Right lobe of liver (tissue), 4 donors: Measurements from ENCODE around the gene RPTOR.

Experiments used
- CTCF ChIP-seq, 4 donors: fragments of 200-600 bp in 3 of 4; fragments of 450-650 bp in 1 of 4; IDR thresholded peaks; one replicate each; pipeline versions ENCODE4 v1.5.1 to v1.8.0; 2016 to 2022; ENCODE audit warnings: antibody characterized with exemption in 4 of 4, mild to moderate bottlenecking in 2 of 4
- POLR2A ChIP-seq: fragments of 450-650 bp; IDR thresholded peaks from one replicate; pipeline ENCODE4 v1.6.1; 2017; ENCODE audit warnings: antibody characterized with exemption, mild to moderate bottlenecking
- donor health status: DM: no; HTN: no; CAD: no.
- donor health status: DM: no; HTN: no; CAD: no.
- donor health status: DM: no; HTN: yes; CAD: no.

- TF ChIP-seq POLR2A (no peak), CTCF (IDR thresholded peaks at IDR 0.05) (no peak)
These were observed 243.2 kb downstream of the RPTOR start for GRCh38 chr17:80787881-80788280.
